ENCODE results near the gene DNAJB7.

GRCh38 chr22:40877488-40877887 lies 15.6 kb upstream of the DNAJB7 start:
- TF ChIP-seq CTCF (conservative IDR thresholded peaks at IDR 0.05; ENCODE audit: low read depth, low read length) (no peak), EZH2phosphoT487 (IDR thresholded peaks at IDR 0.05; ENCODE audit: borderline replicate concordance, low read length) (no peak)

All from PC-3 (cell line).